AG08396 (cell line): ENCODE data around the gene ALDH16A1.
"Not testable (repeated sequence)": the region's sequence is repeated elsewhere in the genome, so short reads cannot be mapped to it uniquely, and the experiment has no call there.

ENCODE experiments used
- DNase-seq: peaks from one replicate; pipeline ENCODE4 v3.0.0; 2012; ENCODE audit warnings: low spot score, mixed read lengths

Gene ALDH16A1

GRCh38 chr19:49441210-49441959 is 11.6 kb upstream of the ALDH16A1 start, which contains the start of gene SLC17A7:
TSS of gene SLC17A7 (minus strand) at chr19:49441527. CDS start at chr19:49441379, 148 bp downstream.
- DNase-seq: peak; percentile 67

DNA sequence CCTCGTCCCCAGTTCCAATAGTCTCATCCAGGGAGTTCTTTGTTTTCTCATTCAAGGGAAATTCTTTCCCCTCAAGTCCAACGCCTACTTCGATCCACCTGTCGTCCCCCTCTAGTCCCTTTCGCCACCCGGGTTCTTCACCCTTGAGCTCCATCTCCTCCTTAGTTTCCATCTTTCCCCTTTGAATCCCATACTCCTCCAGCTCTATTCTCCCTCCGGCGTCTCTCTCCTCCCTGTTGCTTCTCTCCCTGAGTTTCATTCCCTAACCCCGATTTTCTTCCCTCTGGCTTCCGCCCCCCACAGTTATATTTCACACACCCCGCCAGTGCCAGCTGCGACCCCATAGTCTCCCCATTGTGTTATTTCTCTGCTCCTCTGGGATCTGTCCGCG is 11.1 kb upstream of the ALDH16A1 start:
- no peak for DNase-seq

- no peak for DNase-seq
These were observed 10.7 kb upstream of the ALDH16A1 start for GRCh38 chr19:49442354-49442753.

DNA sequence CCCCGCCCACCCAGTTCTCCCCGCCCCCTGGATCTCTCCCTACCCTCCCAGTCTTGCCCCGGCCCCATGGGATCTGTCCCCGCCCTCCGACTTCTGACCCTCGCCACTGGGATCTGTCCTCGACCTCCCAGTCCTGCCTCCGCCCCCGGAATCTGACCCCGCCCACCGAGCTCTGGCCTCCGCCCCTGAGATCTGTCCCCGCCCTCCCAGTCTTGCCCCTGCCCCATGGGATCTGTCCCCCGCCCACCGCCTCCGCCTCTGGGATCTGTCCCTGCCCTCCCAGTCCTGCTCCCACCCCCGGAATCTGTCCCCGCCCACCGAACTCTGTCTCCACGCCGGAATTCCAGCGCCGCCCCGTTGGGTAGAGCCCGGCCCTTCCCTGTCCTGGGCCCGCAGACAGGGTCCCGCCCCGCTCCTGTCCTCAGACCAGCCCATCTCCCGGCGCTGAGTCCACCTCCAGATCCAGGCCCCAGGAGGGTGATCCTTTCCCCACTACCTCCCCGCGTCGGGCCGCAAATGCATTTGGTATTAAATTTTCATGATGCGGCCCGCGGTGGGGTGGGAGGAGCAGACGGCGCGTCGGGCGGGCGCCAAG is 10.2 kb upstream of the ALDH16A1 start:
- DNase-seq: peak; percentile 91

GRCh38 chr19:49443366-49444099 is 9.5 kb upstream of the ALDH16A1 start:
- peak; percentile 93 for DNase-seq

GRCh38 chr19:49444100-49444700 is 8.8 kb upstream of the ALDH16A1 start:
- not testable (repeated sequence) for DNase-seq

GRCh38 chr19:49445997-49446396 is 7.0 kb upstream of the ALDH16A1 start:
- no peak for DNase-seq

GRCh38 chr19:49447485-49448431 is 5.3 kb upstream of the ALDH16A1 start:
- DNase-seq: no peak

GRCh38 chr19:49448432-49448786 is 4.6 kb upstream of the ALDH16A1 start:
- DNase-seq: no peak

DNA sequence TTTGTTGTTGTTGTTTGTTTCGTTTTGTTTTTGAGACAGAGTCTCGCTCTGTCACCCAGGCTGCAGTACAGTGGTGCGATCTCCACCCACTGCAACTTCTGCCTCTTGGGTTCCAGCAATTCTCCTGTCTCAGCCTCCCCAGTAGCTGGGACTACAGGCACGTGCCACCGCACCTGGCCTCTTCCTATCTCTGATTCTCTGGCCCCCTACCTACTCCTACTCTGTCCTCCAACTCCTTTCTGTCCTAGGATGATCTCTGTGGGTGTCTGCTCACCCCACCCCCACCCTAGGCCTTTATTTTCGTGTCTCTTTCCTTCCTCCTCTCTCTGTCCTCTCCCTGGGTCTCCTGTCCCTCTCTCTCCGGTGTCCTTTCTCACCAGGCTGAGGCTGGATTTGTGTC is 2.6 kb upstream of the ALDH16A1 start:
- no peak for DNase-seq

DNA sequence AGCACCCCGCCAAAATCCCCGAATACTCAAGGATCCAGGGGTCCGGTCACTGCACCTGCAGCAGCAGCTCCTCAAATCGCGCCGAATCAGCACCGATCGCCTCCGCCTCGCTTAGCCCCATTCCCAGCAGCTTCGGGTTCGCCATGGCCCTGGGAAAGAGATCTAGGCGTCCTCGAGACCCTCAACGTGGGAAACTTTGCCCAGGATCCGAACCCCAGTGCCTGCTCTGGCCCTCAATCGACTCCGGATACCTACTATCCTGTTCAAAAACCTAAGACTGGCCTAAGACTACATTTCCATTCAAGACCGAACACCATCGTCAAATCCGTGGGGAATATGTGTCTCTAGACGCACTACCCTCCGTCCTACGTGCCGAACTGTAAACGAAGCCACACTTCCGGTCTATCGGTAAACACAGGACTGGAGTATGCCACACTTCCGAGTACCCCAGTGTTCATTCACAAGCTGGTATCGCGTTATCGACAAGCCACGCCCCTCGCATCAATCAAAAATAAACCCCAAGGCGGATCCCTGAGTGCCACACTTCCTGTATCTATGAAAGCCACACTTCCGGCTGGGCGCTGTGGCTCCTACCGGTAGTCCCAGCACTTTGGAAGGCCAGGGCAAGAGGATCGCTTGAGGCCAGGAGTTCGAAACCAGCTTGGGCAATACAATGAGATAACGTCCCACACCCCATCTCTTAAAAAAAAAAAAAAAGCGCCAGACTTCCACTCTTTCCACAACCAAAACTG is 1.4 kb upstream of the ALDH16A1 start, which contains the start of gene PIH1D1:
Gene PIH1D1, minus strand, starts transcription at position 385 of the 752 bp plus-strand sequence. Its CDS starts 240 bp downstream, at position 145.
- DNase-seq: peak; percentile 92

- DNase-seq: no peak
These were observed 774 bp downstream of the ALDH16A1 start for GRCh38 chr19:49453757-49454240.

- DNase-seq: no peak
These were observed 2.7 kb downstream of the ALDH16A1 start for GRCh38 chr19:49455773-49456172.

DNA sequence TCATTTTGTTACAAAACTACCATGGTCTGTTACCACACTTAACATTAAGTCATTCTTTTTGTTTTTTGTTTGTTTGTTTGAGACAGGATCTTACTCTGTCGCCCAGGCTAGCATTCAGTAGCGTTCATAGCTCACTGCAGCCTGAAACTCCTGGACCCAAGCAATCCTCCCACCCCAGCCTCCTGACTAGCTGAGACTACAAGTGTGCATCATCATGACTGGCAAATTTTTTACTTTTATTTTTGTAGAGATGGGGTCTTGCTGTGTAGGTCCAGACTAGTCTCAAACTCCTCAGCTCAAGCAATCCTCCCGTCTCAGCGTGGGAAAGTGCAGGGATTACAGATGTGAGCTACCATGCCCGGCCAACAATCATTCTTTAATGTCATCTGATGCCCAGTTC is 3.3 kb downstream of the ALDH16A1 start:
- DNase-seq: no peak

GRCh38 chr19:49458567-49458903 is 5.5 kb downstream of the ALDH16A1 start:
- no peak for DNase-seq

DNA sequence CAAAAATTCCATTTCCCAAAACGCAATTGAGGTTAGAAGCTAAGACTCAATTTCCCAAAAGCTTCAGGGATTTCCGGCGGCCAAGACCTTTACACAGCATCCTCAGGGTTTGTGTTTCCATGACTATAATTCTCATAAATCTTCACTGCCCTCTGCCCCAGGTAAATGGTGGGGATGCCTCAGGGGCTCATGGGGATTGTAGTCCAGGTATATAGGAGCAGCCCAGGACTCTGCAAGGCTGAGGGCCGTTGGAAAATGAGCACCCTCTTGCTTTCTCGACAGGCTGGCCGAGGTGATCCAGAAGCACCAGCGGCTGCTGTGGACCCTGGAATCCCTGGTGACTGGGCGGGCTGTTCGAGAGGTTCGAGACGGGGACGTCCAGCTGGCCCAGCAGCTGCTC is 6.4 kb downstream of the ALDH16A1 start:
- DNase-seq: no peak

DNA sequence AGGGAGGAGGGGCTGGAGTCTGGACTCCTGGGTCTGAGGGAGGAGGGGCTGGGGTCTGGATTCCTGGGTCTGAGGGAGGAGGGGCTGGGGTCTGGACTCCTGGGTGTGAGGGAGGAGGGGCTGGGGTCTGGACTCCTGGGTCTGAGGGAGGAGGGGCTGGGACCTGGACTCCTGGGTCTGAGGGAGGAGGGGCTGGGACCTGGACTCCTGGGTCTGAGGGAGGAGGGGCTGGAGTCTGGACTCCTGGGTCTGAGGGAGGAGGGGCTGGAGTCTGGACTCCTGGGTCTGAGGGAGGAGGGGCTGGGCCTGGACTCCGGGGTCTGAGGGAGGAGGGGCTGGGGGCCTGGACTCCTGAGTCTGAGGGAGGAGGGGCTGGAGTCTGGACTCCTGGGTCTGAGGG is 8.1 kb downstream of the ALDH16A1 start:
- not testable (repeated sequence) for DNase-seq

DNA sequence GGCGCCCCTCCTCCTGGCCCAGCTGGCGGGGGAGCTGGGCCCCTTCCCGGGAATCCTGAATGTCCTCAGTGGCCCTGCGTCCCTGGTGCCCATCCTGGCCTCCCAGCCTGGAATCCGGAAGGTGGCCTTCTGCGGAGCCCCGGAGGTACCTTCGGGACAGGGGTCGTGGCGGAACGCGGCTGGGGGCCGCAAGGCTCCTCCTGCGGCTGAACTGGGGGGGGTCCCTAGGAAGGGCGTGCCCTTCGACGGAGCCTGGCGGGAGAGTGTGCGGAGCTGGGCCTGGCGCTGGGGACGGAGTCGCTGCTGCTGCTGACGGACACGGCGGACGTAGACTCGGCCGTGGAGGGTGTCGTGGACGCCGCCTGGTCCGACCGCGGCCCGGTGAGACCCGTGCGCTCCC is 8.6 kb downstream of the ALDH16A1 start:
- no peak for DNase-seq

DNA sequence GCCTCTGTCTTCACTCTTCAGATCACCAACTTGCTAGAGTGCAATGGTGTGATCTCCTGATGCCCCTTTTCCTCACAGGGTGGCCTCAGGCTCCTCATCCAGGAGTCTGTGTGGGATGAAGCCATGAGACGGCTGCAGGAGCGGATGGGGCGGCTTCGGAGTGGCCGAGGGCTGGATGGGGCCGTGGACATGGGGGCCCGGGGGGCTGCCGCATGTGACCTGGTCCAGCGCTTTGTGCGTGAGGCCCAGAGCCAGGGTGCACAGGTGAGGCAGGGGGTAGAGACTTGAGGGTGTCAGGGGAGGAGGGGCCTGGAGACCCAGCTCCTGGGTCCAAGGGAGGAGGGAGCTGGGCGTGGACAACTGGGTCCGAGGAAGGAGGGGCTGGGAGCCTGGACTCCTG is 9.5 kb downstream of the ALDH16A1 start:
- no peak for DNase-seq

DNA sequence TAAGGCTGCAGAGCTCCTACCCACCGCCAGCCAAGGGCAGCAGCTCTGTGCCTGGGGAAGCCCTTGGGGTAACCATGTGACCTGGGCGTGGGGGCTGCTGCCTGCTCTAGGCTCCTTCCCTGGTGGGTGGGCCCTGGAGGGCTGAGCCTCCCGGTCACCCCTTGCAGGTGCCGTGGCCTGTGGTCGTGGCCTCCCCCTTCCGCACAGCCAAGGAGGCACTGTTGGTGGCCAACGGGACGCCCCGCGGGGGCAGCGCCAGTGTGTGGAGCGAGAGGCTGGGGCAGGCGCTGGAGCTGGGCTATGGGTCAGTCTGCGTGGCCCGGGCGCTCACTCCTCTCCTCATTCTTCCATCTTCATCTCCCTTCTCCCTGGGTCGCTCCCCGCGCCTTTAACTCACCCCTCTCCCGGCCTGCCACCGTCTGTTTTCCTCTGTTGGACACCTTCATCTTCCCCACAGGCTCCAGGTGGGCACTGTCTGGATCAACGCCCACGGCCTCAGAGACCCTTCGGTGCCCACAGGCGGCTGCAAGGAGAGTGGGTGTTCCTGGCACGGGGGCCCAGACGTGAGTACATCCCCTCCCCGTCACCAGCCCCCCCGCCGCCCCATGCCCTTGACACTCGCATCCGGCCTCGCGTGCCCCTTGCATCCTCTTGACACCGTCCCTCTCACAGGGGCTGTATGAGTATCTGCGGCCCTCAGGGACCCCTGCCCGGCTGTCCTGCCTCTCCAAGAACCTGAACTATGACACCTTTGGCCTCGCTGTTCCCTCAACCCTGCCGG is 11.1 kb downstream of the ALDH16A1 start:
- DNase-seq: no peak
